Mesothelial cell of epicardium (in vitro differentiated cells): ENCODE measurements around the gene OR5D18. TPM values are rescaled to one million over a fixed set of nuclear protein-coding genes. Genes with fewer than 3 reads are reported as not detected.
"Not testable (repeated sequence)": the region's sequence is repeated elsewhere in the genome, so short reads cannot be mapped to it uniquely, and the experiment has no call there.

ENCODE experiments used
- DNase-seq, 2 experiments: peaks; one replicate each; pipeline ENCODE4 v3.0.0; 2021; ENCODE audit warnings: low spot score in 2 of 2; ENCODE audit not compliant: unreplicated experiment in 2 of 2
- H3K27ac Mint-ChIP-seq: 2 replicates; pipeline ENCODE4 v1.8.0; 2021; ENCODE audit warnings: mixed read lengths
- H3K27me3 Mint-ChIP-seq: 2 replicates; pipeline ENCODE4 v1.8.0; 2021; ENCODE audit warnings: low read depth, mixed read lengths
- H3K36me3 Mint-ChIP-seq: 2 replicates; pipeline ENCODE4 v1.8.0; 2021; ENCODE audit warnings: mixed read lengths
- H3K4me1 Mint-ChIP-seq: 2 replicates; pipeline ENCODE4 v1.8.0; 2021; ENCODE audit warnings: mixed read lengths
- H3K4me3 Mint-ChIP-seq: 2 replicates; pipeline ENCODE4 v1.8.0; 2021; ENCODE audit warnings: mild to moderate bottlenecking, moderate library complexity, mixed read lengths
- H3K9me3 Mint-ChIP-seq: 2 replicates; pipeline ENCODE4 v1.8.0; 2021; ENCODE audit warnings: mixed read lengths
- total RNA-seq: library from RNA; stranded (reverse); gene quantifications from 3 replicates; pipeline ENCODE4 v1.2.1, GENCODE V29; 2021
- TF ChIP-seq, protein P1 (sequence below): fragments of 200-600 bp; sonication (generic); IDR thresholded peaks from one replicate; pipeline ENCODE4 v1.5.0; 2021; ENCODE audit warnings: antibody characterized with exemption; ENCODE audit not compliant: unreplicated experiment

The OR5D18 gene
- total RNA-seq, 1 donor from 2014 or later, result not detected

DNA sequence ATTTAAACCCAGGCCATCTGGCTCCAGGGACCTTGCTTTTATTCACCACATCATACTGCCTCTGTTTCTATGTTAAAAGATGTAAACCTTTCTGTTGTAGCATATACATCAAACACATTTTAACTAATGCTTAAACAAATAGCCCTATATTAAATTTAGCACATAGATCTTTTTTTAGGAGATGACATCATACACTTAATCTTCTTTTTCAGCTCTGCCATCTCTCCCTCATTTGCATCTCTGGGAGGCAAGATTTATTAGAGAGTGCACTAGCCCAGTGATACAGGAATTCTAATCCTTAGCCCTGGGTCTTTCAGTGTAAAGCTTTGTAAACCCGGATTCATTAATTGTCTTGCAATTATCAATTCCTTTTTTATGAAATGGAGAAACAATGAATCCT is 32.7 kb downstream of the OR5D18 start:
- no peak overlapping the region for H3K4me3 Mint-ChIP-seq
- TF ChIP-seq, protein P1, sequence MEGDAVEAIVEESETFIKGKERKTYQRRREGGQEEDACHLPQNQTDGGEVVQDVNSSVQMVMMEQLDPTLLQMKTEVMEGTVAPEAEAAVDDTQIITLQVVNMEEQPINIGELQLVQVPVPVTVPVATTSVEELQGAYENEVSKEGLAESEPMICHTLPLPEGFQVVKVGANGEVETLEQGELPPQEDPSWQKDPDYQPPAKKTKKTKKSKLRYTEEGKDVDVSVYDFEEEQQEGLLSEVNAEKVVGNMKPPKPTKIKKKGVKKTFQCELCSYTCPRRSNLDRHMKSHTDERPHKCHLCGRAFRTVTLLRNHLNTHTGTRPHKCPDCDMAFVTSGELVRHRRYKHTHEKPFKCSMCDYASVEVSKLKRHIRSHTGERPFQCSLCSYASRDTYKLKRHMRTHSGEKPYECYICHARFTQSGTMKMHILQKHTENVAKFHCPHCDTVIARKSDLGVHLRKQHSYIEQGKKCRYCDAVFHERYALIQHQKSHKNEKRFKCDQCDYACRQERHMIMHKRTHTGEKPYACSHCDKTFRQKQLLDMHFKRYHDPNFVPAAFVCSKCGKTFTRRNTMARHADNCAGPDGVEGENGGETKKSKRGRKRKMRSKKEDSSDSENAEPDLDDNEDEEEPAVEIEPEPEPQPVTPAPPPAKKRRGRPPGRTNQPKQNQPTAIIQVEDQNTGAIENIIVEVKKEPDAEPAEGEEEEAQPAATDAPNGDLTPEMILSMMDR, result no peak
- H3K4me1 Mint-ChIP-seq, result no peaks in the 10 kb centered on the region
- peaks cover 65% of the 10 kb centered on the region for H3K9me3 Mint-ChIP-seq
- no peak overlapping the region for H3K27ac Mint-ChIP-seq
- DNase-seq, result no peak
- H3K27me3 Mint-ChIP-seq, result no peaks in the 10 kb centered on the region
- H3K36me3 Mint-ChIP-seq, result no peaks in the 10 kb centered on the region

GRCh38 chr11:55854704-55855103 is 35.3 kb downstream of the OR5D18 start:
- H3K9me3 Mint-ChIP-seq, result peaks cover 68% of the 10 kb centered on the region
- H3K27me3 Mint-ChIP-seq, result no peaks in the 10 kb centered on the region
- H3K27ac Mint-ChIP-seq, result no peak overlapping the region
- H3K4me1 Mint-ChIP-seq, result no peaks in the 10 kb centered on the region
- no peaks in the 10 kb centered on the region for H3K36me3 Mint-ChIP-seq
- TF ChIP-seq, protein P1, result no peak
- H3K4me3 Mint-ChIP-seq, result no peak overlapping the region
- no peak for DNase-seq

DNA sequence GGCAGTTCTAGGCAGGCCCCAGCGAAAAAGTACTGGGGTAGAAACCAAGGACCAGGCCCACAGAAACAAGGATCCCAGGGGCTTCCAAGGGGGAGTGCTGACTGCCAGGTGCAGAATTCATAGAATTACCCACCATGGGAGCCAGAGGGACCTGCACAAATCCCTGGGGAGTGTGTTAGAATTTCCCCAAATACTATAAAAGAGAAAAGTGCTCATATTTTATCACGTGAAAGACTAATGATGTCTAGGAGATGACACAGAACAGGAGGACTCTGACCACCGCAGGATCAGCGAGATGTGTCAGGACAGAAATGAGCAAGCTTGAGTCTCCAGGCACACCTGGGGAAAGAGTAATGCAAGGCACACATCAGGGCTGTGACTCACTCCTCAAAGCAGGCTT is 47.9 kb downstream of the OR5D18 start:
- H3K4me1 Mint-ChIP-seq, H3K27me3 Mint-ChIP-seq, DNase-seq, H3K27ac Mint-ChIP-seq, H3K4me3 Mint-ChIP-seq, H3K36me3 Mint-ChIP-seq: not testable (repeated sequence)
- peaks cover 40% of the 10 kb centered on the region for H3K9me3 Mint-ChIP-seq

Other genes with a start within 250 kb of the OR5D18 start
- not detected in 3 replicates for gene OR4C16, start 247.5 kb upstream of the OR5D18 start, total RNA-seq
- not detected in 3 replicates for gene OR4C11, start 212.0 kb upstream of the OR5D18 start, total RNA-seq
- not detected in 3 replicates for gene OR4P4, start 184.5 kb upstream of the OR5D18 start, total RNA-seq
- not detected in 3 replicates for gene OR4S2, start 171.3 kb upstream of the OR5D18 start, total RNA-seq
- not detected in 3 replicates for gene OR4C6, start 157.4 kb upstream of the OR5D18 start, total RNA-seq
- not detected in 3 replicates for gene OR5D13, start 46.2 kb upstream of the OR5D18 start, total RNA-seq
- gene OR5D14, start 24.1 kb upstream of the OR5D18 start, total RNA-seq, result not detected in 3 replicates
- not detected in 3 replicates for gene OR5L1, start 8.3 kb upstream of the OR5D18 start, total RNA-seq
- gene OR5L2, start 7.6 kb downstream of the OR5D18 start, total RNA-seq, result not detected in 3 replicates
- gene OR5D16, start 19.1 kb downstream of the OR5D18 start, total RNA-seq, result not detected in 3 replicates
- gene TRIM51, start 63.7 kb downstream of the OR5D18 start, total RNA-seq, result not detected in 3 replicates
- not detected in 3 replicates for gene OR5W2, start 95.0 kb downstream of the OR5D18 start, total RNA-seq
- gene OR5I1, start 116.8 kb downstream of the OR5D18 start, total RNA-seq, result not detected in 3 replicates
- gene OR10AG1, start 150.3 kb downstream of the OR5D18 start, total RNA-seq, result not detected in 3 replicates
- not detected in 3 replicates for gene OR5F1, start 175.0 kb downstream of the OR5D18 start, total RNA-seq
- not detected in 3 replicates for gene OR5AS1, start 208.0 kb downstream of the OR5D18 start, total RNA-seq